DMS79 treated with DMSO at 0.1 percent for 48 hours (cell line): ENCODE measurements around the gene ADCY1.

Experiments
- DNase-seq: peaks from one replicate; lab custom pipeline; 2025; lab: John Stamatoyannopoulos, UW

ADCY1 gene

DNA sequence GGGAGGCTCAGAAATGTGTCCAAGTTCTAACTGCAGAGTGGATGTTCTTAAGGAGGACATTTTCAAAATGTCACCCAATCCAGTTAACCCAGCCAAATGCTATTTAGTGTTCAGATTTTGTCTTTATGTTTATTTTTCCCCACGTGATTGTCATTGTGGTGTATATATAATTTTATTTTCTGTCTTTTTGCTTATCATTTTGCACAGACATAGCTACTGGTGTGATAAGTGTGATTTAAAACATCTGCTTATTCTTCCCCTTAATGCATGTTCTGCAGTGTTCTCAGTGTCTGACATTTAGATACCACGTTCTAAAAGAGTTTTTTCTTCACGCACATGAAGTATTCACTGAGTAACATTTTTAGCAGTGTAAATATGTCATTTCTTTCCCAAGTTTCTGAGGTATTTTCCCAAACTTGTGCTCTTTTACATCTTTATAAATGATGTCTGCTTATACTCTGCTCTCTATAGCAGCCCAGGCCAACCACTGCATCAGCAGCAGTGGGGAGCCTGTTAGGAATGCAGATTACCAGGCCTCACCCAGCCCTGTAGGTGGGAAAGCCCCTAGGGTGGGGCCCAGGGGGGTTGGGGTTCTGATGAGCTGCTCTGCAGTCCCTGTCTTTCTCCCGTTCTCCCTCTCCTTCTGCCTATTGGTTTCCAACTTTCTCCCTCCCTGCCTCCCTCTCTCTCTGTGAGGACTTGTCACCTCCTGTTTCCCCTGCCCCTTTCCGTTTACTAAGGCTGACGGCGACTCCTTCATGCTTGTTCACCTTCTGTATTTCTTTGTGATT, 20.8 kb downstream of the ADCY1 start:
- no peak for DNase-seq

DNA sequence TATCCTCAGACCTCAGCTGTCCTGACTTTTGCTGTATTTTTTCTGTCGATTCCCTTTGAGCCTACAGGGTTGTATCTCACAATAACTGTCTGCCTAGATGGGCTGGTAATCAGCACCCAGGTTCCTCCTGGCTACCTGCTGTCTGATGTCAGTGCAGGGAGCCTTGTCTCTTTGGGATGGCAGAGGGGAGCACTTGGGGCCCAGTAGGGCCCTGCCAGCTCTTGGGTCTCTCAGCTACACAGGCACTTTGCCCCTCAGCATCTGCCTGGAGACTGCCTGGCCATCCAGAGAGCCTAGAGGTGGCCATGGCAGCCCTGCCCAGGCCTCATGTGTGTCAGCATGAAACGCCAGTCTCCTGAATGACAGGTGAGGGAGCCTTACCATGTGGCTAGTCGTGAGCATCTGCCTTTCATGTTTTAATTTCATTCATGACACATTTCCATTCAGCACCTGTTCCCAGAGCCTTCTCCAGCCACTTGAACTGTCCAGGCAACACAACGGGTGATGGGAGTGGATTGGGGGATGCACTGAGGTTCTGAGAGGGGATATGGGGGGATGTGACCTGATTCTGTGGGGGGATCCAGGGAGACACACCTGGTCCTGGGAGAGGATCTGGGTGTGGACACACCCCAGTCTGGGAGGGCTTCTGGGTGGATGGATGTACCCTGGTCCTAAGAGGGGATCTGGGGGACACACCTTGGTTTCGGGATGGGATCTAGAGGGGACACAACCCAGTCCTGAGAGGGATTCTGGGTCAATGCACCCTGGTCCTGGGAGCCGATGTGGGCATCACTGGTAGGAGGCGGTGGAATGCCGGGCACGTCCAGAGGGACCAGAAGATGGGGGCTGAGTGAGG, 21.9 kb downstream of the ADCY1 start:
- no peak for DNase-seq

DNA sequence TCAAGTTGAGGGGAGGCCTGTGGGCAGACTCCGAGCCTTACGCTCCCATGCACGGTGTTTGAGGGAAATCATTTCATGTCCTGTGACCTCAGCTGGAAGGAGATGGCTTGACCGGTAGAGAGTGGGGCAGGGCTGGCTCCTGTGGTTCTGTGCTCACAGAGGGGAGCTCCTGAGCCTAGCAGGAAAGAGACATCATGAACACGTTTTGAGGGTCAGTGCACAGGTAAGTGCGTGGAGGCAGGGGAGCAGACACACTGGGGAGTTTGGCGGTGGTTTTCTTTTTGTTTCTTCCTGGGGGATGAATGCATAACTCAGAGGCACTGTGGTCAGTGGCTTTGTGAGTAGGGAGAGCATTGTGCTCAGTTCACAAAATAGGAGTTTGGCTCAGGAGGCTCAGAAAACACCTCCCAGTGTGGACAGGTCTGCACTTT, 22.5 kb downstream of the ADCY1 start:
- DNase-seq: no peak

DNA sequence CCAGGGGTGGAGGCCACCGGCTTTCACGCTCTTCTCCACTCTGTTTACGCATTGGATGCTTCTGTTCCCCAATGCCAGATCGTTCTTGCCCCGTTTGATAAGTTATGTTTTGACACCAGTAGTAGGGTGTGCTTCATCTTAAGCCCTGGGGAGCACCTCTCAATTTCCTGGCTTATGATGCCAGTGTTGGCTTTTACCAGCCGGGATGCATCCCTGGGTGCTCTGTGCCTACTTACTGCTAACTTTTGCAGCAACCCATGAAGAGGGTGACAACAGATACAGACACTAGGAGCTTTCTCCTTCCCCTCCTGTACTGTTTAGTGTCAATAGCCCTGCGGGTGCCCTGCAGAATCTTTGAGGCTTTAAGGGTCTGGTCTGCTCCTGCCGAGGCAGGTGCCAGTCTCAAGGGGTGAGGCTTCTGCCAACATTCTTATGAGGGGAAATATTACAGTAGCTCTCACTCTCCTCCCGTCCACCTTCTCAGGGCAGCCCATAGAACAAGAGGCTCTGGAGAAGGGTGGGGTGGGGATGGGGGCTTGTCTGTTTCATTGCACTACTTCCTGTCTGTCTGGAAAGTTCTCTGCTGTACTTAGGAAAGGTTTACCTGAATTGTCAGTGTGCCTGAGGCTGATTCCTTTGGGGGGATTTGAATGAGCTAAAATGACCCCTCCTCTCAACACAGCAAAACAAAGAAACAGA, 23.3 kb downstream of the ADCY1 start:
- DNase-seq: no peak

DNA sequence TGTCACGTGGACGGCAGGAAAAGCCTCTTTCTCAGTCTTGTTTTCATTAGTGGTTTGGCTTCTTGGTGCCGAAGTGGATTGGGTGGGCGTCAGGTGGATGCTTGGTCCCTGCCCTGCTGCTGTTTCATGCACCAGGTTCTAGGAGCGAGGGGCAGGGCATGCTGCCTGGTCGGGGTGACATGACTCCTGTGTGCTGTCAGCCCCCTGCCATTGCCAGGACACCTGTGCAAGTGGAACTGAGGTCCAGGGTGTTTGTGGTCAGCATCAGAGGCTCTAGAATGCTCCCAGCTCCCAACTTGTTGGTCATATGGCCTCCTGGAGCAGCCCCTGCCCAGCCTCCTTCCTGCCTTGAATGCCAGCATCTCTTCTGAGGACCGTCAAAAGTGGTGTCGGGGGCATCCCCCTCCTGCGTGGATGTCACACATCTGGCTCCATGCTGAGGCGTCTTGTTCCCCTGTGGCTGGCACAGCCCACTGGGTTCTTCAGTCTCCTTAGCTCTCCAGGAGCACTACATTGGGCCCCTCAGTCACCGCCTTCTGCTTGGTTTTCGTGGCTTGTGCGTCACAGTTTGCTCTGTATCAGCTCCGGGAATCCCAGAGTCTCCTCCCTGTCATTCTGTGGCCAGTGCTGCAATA, 24.8 kb downstream of the ADCY1 start:
- no peak for DNase-seq

DNA sequence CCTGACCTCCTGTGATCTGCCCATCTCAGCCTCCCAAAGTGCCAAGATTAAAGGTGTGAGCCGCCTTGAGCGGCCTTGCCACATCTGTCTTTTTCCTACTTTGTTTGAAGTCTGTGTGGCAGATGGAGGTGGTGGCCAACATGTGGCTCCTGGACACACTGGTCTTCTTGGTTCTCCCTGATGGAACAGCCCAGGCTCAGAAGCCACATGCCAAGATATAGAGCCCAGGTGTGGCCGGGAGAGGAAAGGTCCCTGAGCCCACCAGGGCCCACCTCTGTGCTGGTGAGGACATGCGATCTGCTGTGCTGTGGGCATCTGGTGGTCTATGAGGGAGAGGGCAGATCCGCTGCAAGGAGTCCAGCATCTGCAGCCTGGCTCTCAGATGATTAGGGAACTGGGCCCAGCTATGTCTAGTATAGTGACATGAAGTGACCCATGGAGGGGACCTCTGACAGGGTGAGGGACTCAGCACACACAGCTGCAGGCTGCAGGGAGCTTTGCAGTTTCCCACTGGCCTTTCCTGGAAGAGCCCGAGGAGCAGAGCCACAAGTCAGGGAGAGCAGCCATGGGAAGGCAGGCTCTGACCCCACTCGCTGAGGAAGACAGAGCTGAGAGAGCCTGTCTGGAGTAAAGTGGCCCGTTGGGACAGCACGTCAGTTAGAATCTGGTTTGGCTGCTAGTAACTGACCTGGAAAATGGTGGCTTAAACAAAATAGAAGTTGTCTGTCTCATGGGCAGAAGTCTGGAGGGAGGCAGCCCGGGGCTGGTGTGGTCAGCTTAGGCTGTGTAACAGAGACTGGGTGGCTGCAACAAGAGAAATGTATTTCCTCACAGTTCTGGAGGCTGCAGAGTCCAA, 25.9 kb downstream of the ADCY1 start:
- no peak for DNase-seq

DNA sequence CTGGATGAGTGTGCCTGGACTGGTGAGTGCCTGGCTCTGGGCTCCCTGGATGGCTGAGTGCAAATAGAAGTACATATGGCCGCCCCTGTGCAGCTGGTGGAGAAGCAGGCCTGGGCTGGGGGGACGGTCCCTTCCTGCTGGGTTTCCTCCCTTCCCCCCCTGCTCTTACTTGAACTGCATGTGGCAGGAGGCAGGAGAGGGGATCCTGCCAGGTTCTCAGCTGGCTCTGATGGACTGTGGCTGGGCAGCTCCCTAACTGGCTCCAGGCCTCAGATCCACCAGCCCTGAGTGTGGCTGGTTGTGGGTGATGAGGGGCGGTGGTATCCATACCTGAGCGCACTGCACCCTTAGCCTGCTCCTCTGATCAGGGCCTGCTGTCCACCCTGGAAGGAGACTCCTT, 26.9 kb downstream of the ADCY1 start:
- DNase-seq: no peak

DNA sequence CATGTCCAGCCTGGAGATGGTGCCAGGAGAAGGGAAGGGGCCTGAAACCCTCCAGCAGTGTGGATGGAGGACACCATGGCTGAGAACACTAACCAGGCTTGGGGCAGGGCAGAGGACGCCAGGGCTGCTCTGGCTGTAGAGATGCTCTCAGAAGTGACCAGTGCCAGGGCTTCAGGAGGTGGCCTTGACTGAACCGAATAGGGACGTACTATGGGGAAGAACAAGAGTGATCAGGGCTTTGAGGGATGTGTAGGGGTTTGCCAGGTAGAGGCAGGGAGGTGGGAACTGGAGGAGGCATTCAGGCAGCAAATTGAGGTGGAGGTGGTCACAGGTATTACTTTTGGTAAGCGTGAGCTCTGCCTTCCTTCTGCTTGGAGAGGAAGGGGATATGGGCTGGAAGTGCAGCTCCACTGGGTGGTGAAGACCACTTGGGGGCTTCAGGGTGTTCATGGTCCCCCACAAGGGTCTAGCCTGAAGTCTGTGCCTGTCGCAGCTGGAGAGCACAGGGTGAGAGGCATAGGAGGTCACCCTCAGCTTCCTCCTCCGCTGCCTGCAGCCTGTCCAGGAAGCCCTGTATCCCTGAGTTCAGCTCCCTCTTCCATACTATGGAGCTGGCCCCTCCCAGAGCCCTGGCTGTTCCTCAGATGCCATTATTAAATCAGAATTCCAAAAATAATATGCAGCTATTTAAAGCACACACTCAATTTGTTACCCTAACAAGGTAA, 27.8 kb downstream of the ADCY1 start:
- no peak for DNase-seq

DNA sequence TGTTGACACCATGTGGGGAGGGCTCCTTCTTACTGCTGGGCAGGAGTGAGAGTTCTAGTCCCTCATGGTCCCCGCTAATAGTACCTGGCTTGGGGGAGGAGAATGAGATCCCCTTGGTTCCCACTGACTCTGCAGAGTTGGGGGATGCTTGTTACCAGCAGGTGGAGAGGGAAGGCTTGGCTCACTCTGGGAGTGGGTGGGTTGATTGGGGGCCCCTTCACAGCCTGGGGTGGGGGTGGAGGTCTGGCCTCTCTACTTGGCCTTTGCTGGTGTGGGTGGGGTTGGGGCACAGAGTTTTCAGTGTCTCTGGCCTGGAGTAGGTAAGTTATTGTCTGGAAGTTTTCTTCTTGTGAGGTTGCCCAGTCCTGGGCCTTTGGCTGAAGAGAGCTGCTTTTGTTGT, 31.9 kb downstream of the ADCY1 start:
- DNase-seq: no peak

DNA sequence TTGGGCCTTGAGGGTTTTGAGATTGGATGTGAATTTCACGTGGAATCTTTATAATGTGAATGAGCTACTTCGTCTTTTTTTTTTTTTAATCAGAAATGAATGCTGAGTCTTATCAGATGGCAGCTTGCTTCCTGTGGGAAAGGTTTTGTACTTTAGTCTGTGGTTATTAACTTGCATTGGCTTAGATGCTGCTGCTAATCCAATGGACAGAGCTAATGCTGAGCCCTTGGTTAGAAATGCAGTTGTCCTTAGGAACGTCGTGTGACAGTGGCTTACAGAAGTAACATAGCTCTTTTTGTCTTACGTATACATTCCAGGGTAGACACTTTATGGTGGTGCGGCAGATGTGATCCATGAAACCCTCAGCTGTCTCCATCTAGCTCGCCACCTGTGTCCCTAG, 32.8 kb downstream of the ADCY1 start:
- DNase-seq: no peak

DNA sequence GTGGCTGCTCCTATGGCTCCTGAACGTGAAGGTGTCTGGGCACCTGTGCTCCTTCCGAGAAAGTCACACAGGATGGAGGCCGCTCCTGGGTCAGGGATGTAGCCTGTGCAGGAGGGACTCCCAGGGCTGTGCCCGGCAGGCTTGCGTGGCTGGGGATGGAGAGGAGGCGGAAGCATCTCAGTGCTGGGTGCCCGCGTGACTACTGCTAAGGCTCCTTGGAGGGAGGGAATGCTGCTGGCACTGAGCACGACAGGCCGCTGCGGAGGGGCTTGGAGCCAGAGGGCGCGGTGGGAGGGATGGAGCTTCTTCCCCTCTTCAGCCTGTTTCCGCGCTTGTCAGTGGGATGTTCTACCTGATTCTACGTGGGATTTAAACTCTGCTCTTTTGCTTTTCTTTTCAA, 35.0 kb downstream of the ADCY1 start:
- DNase-seq: no peak

DNA sequence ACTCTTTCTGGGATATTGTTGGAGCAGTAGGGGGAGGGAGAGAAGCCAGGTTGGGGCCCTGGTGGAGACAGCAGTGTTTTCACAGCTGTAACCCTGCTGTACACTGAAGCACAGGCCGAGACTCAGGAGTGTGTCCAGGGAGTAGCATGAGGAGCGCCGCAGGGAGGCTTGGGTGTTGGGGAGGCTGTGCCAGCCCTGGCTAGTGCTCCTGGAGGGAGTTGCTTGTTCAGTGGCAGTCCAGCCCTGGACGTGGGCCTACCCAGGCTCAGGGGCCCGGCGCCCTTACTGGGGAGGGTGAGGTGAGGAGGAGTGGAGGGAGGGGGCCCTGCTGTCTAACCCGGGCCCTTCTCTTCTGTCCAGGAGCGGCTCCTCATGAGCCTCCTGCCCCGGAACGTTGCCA, 35.9 kb downstream of the ADCY1 start:
- no peak for DNase-seq

DNA sequence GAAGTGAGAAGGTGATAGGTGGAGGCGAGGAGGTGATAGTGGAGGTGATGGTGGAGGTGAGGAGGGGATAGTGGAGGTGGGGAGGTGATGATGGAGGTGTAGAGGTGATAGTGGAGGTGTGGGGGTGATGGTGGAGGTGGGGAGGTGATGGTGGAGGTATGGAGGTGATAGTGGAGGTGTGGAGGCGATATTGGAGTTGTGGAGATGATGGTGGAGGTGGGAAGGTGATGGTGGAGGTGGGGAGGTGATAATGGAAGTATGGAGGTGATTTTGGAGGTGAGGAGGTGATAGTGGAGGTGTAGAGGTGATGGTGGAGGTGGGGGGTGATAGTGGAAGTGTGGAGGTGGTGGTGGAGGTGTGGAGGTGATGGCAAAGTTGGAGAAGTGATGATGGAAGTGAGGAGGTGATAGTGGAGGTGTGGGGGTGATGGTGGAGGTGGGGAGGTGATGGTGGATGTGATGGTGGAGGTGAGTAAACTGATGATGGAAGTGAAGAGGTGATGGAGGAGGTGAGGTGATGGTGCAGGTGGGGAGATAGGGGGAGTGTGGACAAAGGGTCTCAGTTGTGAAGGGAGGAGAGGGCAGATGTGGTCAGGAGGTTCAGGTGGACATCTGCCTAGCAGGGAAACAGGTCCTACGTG, 36.6 kb downstream of the ADCY1 start:
- DNase-seq: no peak

DNA sequence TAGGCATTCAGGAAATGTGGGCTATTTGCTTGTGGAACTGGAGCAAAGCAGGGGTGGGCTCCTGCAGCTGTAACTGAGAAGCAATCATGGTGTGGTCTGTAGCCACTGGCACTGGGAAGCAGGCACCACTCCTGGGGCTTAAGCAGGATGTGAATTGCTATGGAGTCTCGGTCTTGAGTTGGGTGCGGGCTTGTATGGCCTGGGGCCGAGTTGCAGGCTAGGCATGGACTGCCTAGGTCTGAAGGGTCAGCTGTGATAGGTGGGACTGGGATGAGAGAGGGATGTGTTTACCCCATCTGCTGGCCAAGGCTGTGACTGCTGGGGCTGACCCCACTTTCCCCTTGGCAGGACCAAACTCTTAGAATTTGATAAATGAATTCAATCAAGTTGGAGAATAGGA, 43.0 kb downstream of the ADCY1 start:
- no peak for DNase-seq

DNA sequence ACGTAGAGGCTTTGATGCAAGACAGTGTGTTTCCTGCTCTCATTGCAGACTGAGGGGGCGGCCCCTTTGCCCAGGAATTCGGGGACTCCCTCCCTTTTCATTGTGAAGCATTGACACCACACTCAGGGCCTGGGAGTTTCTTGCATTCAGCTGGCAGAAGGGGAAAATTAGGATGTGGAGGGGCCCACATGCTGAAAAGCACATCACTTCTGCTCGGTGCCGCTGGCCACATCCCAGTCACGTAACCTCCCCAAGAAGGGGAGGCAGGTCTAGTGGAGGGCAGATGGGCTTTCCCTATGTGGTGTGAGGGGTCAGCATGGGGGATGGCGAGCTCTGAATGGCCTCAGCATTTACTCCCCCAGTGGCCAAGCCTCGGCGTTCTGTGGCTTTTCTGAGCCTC, 47.9 kb downstream of the ADCY1 start:
- DNase-seq: no peak

DNA sequence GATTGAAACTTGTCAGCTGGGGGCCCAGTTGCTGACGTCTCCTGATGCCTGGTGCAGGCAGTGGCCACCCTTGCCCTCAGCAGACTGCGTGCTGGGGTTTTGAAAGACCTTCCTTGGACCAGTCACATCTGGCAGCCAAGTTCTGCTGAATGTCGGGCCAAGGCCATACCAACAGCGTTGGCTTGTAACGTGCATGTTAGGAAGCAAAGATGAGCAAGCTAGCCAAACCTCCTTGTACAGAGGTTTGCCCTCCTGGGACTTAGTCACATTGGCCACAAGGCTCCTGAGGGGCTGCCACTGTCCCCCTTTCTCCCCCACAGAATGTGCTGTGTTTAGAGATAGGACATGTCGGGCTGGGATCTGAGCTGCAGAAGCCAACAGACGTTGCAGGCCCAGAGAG, 49.0 kb downstream of the ADCY1 start:
- DNase-seq: no peak

DNA sequence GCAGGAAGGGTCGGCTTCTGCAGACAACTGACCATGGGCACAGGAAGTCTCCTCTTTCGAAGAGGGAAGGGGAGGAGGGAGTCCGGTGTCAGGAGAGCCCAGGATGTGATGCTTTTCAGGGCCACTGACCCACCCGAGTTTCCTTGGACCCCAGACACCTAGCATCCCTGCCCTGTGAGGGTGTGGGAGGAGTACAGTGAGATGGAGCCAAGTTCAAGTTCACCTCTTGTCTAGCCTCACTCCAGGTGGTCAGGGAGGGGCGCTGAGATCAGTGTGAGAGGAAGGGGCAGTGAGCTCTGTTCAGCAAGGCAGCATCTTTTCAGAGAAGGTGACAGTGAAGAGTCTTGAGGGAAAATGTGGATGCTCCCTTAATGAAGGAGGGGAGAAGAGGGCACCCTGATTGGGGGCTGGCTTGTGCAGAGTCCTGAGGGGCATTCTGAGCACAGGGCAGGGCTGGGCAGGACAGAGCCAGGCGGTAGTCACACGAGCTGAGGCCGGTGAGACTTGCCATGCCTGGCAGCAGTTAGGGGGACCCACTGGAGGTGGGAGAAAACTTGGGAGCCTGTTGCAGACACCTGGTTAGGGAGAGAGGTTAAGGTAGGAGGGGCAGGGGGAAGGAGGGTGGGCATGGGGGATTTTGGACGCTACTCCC, 49.7 kb downstream of the ADCY1 start:
- DNase-seq: no peak

DNA sequence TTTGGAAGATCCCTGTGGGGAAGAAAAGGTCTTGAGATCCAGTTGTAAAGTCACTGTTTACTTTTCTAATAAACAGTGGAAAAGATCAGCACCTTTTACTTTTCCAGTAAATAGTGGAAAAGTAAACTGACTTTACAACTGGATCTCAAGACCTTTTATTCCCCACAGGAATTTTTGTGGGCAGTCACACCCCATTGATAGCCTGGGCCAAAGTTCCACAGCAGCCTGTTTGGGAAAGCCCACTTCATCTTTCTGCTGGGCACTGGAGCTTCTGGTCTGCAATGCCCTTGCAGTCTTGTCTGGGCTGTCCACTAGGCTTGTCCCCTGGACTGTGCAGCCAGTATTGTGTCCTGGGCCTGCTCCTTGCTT, 50.2 kb downstream of the ADCY1 start:
- no peak for DNase-seq

DNA sequence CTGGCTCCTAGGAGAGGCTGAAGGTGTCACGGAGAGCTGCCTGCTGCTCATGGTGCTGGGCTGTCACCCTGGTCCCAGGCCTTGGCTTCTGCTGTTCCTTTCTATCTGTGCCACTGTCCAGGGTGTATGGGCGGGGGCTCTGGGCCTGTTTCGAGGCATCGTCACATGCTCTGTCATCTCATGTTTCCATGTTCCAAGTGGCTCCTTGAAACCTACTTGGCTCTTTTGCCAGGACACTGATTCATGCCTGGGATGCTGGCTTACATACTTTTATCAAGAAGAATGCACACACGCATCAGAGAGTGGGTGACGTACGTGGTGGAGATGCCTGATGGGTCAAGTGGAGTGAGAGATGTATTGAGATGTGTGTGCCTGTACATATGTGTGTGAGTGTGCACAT, 50.9 kb downstream of the ADCY1 start:
- DNase-seq: no peak
